ENCODE results near the gene JARID2.
"Not testable (repeated sequence)": the region's sequence is repeated elsewhere in the genome, so short reads cannot be mapped to it uniquely, and the experiment has no call there.

DNA sequence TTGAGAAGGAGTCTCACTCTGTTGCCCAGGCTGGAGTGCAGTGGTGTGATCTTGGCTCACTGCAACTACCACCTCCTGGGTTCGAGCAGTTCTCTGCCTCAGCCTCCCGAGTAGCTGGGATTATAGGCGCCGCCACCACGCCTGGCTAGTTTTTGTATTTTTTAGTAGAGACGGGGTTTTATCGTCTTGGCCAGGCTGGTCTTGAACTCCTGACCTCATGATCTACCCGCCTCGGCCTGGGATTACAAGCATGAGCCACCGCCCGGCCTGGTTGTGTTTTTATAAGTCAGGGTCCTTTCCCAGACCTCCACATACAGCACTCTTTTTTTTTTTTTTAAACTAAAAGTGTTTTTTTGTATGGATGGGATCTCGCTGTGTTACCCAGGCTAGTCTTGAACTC is 51.3 kb downstream of the JARID2 start:
- TF ChIP-seq CTCF (conservative IDR thresholded peaks at IDR 0.05; ENCODE audit: low read depth, low read length); MAZ (IDR thresholded peaks at IDR 0.05; ENCODE audit: borderline replicate concordance, low read depth, low read length); MXI1 (IDR thresholded peaks at IDR 0.05; ENCODE audit: borderline replicate concordance, low read depth, low read length); CEBPB (IDR thresholded peaks at IDR 0.05; ENCODE audit: low read depth, low read length); POLR2A (IDR thresholded peaks at IDR 0.05; ENCODE audit: low read depth, low read length): not testable (repeated sequence)
